Activated naive CD4-positive, alpha-beta T cell treated with anti-CD3 and anti-CD28 coated beads, Interleukin-2, amount 50 U/mL, for 24 hours (primary cell): ENCODE data around the gene MAST4.

Experiments used
- H3K27ac Mint-ChIP-seq: one replicate; pipeline ENCODE4 v1.8.0; 2021; ENCODE audit warnings: mild to moderate bottlenecking, mixed read lengths
- H3K27me3 Mint-ChIP-seq: one replicate; pipeline ENCODE4 v1.8.0; 2021; ENCODE audit warnings: mixed read lengths
- H3K36me3 Mint-ChIP-seq: one replicate; pipeline ENCODE4 v1.8.0; 2021; ENCODE audit warnings: mixed read lengths
- H3K4me1 Mint-ChIP-seq: one replicate; pipeline ENCODE4 v1.8.0; 2021; ENCODE audit warnings: mixed read lengths
- H3K4me3 Mint-ChIP-seq: one replicate; pipeline ENCODE4 v1.8.0; 2021; ENCODE audit warnings: mild to moderate bottlenecking, mixed read lengths
- H3K9me3 Mint-ChIP-seq: one replicate; pipeline ENCODE4 v1.8.0; 2021; ENCODE audit warnings: mixed read lengths

The MAST4 gene

DNA sequence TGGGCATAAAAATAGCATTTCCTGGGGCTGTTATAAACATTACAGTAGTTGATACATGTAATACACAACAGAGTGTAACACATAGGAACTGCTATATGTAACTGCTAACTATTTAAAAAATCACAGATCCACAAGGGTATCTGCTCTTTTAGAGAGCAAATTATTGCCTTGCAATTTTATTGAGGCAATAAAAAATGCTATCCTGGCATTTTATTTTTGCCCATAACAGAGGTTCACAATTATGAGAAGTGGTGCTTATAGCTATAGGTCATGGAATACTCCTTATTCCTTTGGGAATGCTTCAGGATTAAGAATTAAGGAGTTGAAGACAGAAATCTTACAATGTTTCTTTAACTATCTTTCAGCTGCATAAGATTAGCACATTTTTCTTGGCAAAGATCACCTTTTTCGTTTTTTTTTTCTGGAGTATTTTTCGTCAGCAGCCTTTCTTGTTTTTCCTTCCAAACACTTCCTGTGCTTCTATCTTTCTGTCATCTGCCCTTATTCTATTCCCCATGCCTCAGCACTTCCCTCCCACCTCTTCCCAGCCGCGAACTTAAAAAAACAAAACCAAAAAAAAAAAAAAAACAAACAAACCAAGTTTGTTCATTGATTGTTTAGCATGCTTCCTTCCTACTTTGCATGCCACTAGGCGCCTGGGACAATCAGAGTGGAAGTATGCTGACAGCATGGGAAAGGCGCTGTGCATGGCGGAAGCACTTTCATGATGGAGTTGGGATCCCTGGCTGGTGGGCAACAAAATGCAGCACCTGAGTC is 264.2 kb downstream of the MAST4 start:
- no peak overlapping the region for H3K27ac Mint-ChIP-seq
- no peak overlapping the region for H3K4me3 Mint-ChIP-seq
- peaks cover 18% of the 10 kb centered on the region for H3K27me3 Mint-ChIP-seq
- no peaks in the 10 kb centered on the region for H3K4me1 Mint-ChIP-seq
- H3K36me3 Mint-ChIP-seq: no peaks in the 10 kb centered on the region
- no peaks in the 10 kb centered on the region for H3K9me3 Mint-ChIP-seq

DNA sequence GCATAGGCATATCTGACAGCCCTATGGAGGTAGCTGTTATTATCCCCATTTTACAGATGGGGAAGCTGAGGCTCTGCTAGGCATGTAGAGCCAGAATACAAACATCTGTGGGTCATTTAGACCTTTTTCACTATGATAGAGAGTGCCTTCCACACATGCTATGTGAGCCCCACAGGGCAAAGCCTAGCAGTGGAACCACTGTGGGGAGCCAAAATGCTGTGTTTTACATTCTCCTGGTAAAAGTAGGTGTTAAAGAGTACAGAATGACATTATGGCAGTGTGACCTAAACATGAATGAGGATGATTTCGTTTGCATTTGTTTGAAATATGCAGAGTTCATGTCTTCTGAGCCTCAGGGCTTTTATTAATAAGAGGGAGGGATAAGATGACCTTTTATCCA is 265.2 kb downstream of the MAST4 start:
- H3K27me3 Mint-ChIP-seq: peaks cover 20% of the 10 kb centered on the region
- no peak overlapping the region for H3K27ac Mint-ChIP-seq
- H3K9me3 Mint-ChIP-seq: no peaks in the 10 kb centered on the region
- no peak overlapping the region for H3K4me3 Mint-ChIP-seq
- H3K36me3 Mint-ChIP-seq: no peaks in the 10 kb centered on the region
- no peaks in the 10 kb centered on the region for H3K4me1 Mint-ChIP-seq

DNA sequence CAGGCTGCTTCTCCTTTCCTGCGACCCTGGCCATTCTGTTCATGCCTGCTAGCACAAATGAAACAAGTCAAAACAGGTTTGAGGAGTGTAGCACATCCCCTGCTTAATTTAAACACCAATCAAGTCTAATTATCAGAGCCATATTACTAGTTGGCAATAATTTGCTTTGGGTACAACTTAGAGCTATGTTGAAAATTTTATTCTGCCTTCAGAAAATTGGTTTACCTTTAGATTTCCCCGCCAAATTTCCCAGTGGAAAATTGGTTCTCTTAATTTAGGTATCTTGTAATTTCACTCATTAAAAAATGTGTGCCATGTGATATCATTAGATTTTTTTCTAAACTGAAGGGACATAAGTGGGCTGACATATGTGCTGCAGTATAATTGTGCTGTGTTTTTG is 265.8 kb downstream of the MAST4 start:
- no peak overlapping the region for H3K4me3 Mint-ChIP-seq
- no peaks in the 10 kb centered on the region for H3K36me3 Mint-ChIP-seq
- H3K9me3 Mint-ChIP-seq: no peaks in the 10 kb centered on the region
- no peaks in the 10 kb centered on the region for H3K4me1 Mint-ChIP-seq
- H3K27me3 Mint-ChIP-seq: peaks cover 20% of the 10 kb centered on the region
- no peak overlapping the region for H3K27ac Mint-ChIP-seq

DNA sequence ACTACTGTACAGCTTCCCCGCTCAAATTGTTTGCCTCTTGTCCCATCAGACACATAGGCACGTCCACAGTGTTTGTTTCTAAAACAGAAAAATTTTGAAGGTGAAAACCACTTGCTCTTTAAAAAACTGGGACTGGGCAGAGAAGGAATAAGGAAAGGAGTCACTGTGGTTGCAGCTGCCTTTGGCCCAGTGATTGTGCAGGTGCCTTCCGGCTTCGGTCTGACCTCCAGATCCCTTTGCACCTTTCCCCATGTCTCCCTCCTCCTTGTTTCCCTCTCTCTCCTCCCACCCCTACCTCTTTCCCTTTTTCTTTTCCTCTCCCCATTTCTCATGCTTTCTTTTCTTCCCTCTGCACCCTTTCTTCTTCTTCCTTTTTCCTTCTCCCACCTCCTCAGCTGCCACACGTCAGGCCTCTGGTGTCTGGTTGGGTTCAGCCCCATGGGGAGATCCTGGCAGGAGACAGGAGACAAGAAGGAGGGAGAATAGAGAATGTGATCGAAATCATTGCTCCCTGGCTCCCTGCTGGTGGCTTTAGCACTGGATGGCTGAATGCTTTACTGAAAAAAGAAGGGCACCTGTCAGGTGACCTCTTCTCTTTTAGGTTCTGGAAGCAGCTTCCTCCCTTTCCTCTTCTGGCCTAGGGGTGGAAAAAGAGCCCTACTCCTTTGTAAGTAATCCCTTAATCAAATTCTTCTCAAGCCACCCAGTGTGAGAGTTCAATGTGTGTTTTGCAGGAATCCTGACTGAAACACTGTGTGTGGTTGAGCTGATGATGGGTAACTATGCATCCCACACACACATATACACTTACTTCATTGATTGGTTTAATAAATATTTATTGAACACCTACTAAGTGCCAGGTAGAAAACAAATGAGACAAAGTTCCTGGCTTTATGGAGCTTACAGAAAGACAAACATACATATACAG is 267.3 kb downstream of the MAST4 start:
- Mint-ChIP-seq H3K9me3 (no peaks in the 10 kb centered on the region), H3K4me3 (no peak overlapping the region), H3K27ac (no peak overlapping the region), H3K36me3 (no peaks in the 10 kb centered on the region), H3K27me3 (peaks cover 18% of the 10 kb centered on the region), H3K4me1 (no peaks in the 10 kb centered on the region)

DNA sequence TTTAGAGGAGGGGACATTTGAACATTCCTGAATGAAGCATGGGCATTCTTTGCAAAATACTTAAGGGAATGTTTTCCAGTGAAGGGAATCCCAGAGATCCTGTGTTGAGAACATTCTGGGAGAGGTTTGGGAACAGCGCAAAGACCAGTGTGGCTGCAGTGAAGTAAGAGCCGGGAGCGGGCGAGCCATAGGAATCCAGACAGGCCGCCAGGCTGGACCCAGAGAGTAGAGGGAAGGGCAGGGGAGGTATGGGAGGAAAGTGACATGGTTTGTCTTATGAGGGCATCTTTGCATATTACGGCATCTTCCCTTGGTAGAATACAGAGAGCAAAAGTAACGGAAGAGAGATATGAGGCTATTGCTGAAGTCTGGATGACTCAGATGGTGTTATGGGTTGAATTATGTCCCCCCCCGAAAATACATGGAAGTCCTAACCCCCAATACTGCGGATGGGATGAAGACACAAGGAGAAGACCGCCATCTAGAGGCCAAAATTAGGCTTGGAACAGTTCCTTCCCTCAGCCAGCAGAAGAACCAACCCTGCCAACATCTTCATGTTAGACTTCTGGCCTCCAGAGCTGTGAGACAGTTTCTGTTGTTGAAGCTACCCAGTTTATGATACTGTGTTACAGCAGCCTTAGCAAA is 268.2 kb downstream of the MAST4 start:
- Mint-ChIP-seq H3K27ac (peak overlapping the region; percentile 35), H3K4me1 (no peaks in the 10 kb centered on the region), H3K9me3 (no peaks in the 10 kb centered on the region), H3K27me3 (peaks cover 18% of the 10 kb centered on the region), H3K4me3 (no peak overlapping the region), H3K36me3 (no peaks in the 10 kb centered on the region)

DNA sequence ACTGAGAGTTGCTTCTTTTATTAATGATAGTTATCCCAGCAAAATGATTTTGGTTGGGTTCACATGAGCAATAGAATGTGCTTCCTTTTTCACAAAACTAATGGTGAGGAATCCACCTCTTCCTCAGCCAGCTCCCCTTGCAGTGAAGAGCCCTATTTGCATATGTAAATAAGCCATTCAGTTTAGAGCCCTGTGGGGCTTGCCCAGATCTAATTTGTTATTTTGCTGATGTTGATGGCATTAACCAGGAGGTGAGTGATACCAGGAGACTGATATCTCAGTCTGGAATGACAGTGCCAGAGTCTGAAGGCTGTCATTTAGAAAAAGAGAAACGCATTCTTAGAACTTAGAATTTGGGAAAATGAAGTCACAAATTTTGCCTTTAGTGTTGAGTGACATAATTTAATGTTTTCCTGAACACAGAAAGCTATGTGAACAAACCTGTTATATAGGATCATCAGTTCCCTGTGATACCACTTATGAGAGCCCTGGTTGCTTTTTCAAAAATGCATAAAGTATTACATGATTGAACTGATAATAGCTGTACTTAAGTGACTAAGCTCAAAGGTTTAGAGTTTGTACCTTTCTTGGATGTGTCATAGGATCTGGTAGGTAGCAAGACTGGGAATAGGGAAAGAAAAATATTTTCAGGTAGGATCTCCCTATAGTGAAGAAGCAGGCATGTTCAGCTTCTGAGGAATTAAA is 271.6 kb downstream of the MAST4 start:
- no peaks in the 10 kb centered on the region for H3K36me3 Mint-ChIP-seq
- H3K9me3 Mint-ChIP-seq: no peaks in the 10 kb centered on the region
- H3K4me1 Mint-ChIP-seq: no peaks in the 10 kb centered on the region
- H3K27ac Mint-ChIP-seq: no peak overlapping the region
- H3K27me3 Mint-ChIP-seq: peaks cover 10% of the 10 kb centered on the region
- H3K4me3 Mint-ChIP-seq: no peak overlapping the region

DNA sequence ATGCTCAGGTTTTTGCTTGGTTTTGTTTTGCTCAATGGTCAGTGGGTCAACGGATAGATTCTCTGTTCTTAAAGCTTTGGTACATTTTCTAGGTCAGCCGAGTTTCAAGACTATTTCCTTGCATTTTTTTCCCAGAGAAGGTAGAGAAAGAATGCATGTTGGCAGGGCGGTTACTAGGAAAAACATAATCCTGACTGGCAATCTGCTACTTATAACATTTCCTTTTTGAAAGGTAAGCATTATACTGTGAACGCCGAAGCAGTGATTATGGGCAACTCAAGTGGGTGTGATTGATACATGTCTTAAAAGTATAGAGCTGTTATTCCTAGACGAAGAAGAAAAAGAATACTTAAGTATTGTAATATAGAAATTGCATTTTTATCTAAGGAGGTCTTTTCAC is 273.2 kb downstream of the MAST4 start:
- H3K36me3 Mint-ChIP-seq: no peaks in the 10 kb centered on the region
- H3K9me3 Mint-ChIP-seq: no peaks in the 10 kb centered on the region
- H3K4me3 Mint-ChIP-seq: no peak overlapping the region
- H3K27ac Mint-ChIP-seq: no peak overlapping the region
- H3K27me3 Mint-ChIP-seq: peaks cover 3% of the 10 kb centered on the region
- H3K4me1 Mint-ChIP-seq: no peaks in the 10 kb centered on the region

DNA sequence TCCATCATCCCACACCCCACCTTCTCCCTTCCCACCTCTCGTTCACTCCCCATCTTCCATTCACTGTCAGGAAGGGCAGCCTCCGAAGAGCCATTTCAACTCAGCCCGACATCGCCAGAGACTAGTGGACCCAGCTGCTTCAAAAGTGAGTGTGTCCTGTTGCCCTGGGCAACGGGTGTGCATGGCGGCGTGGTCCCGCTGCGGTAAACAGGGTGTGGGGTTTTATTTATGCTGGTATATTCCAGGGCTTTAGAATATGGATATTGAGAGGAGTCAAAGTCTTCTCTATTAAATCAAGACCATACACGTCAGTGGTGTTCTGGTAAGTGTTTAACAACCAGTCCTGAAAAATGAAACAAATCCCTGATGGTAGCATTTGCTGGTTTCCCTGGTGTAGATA is 274.5 kb downstream of the MAST4 start:
- Mint-ChIP-seq H3K4me3 (no peak overlapping the region), H3K9me3 (no peaks in the 10 kb centered on the region), H3K36me3 (no peaks in the 10 kb centered on the region), H3K27ac (no peak overlapping the region), H3K27me3 (peaks cover 2% of the 10 kb centered on the region), H3K4me1 (no peaks in the 10 kb centered on the region)

DNA sequence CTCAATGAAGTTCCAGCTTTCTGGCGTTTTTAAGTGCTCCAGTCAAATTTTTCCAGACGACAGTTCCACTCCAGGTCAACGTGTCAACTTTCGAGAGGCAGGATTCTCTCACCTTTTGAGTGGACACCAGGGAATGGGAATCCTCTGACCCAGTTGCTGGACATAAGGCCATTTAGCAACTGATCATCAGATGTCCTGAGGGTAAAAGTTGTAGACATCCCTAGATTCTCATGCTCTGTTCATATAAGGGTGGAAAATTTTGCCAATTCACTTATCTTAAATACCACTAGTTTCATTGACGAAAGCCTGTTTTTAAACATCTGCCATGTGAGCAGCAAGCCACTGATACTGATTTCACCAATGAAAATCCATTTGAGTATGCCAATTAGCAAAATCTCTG is 275.5 kb downstream of the MAST4 start:
- no peaks in the 10 kb centered on the region for H3K4me1 Mint-ChIP-seq
- no peak overlapping the region for H3K4me3 Mint-ChIP-seq
- H3K27ac Mint-ChIP-seq: no peak overlapping the region
- no peaks in the 10 kb centered on the region for H3K9me3 Mint-ChIP-seq
- no peaks in the 10 kb centered on the region for H3K27me3 Mint-ChIP-seq
- H3K36me3 Mint-ChIP-seq: no peaks in the 10 kb centered on the region

DNA sequence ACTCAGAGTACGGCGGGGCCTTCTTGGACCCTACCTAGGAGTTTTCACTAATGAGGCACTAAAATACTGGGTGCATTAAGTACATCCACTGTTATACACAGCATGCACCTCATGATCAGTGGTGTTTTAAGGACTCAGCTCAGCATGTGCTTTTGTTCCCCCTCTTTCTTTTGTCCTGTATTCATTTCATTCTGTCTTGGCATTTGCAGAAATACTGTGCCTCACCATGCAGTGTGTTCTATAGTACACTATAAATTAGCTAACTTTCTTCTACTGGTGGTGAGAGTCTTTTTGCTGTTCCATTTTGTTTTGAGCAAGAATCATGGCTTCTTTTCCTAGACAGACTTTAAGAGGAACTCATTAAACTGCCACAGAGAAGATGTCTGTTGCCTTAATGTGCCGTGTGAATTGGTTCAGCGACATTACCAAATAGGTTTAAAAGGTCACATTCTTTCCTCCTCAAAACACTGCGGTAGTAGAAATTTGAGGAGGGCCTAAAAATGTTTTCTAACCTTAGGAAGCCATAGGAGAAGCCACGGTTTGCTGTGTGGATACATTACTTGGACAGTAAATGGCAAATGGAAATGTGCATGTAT is 276.6 kb downstream of the MAST4 start:
- Mint-ChIP-seq H3K4me3 (no peak overlapping the region), H3K4me1 (no peaks in the 10 kb centered on the region), H3K27me3 (no peaks in the 10 kb centered on the region), H3K9me3 (no peaks in the 10 kb centered on the region), H3K36me3 (no peaks in the 10 kb centered on the region), H3K27ac (no peak overlapping the region)

DNA sequence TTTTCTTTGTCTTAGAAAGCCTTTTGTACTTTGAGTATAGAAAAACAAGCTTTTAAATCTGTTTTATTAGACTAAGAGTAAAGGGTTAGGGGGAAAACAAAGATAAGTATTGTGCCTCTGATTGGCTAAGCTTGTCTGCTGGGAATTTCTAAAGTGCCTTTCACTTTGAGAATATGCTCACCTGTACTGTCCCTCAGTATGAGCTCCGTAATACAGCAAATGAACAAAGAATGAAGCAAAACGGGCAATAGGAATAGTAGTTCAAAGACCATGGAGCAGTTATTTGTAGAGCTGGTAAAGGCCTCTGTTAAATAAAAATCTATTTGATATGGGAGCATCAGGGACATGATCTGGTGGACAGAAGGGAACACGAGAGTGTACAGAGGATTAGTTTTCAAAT is 277.8 kb downstream of the MAST4 start:
- no peaks in the 10 kb centered on the region for H3K27me3 Mint-ChIP-seq
- no peaks in the 10 kb centered on the region for H3K4me1 Mint-ChIP-seq
- no peak overlapping the region for H3K27ac Mint-ChIP-seq
- no peak overlapping the region for H3K4me3 Mint-ChIP-seq
- no peaks in the 10 kb centered on the region for H3K36me3 Mint-ChIP-seq
- no peaks in the 10 kb centered on the region for H3K9me3 Mint-ChIP-seq

DNA sequence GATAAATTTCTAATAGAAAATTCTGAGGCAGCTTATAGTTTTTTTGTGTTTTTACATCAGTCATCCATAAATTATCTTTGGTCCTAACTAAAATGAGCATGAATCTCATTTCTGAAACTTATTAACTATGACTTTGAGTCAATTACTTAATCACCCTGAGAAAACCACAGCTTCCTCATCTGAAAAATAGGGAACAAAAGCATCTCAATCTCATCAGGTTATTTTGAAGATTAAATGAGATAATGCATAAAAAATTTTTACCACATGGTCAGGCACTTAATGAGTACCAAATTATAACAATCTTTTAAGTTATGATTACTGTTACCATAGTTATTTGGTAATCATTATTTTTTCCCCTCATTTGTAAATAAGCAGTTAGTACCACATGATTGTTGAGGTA is 279.1 kb downstream of the MAST4 start:
- H3K36me3 Mint-ChIP-seq: no peaks in the 10 kb centered on the region
- no peak overlapping the region for H3K4me3 Mint-ChIP-seq
- no peaks in the 10 kb centered on the region for H3K9me3 Mint-ChIP-seq
- H3K4me1 Mint-ChIP-seq: no peaks in the 10 kb centered on the region
- H3K27me3 Mint-ChIP-seq: no peaks in the 10 kb centered on the region
- no peak overlapping the region for H3K27ac Mint-ChIP-seq

DNA sequence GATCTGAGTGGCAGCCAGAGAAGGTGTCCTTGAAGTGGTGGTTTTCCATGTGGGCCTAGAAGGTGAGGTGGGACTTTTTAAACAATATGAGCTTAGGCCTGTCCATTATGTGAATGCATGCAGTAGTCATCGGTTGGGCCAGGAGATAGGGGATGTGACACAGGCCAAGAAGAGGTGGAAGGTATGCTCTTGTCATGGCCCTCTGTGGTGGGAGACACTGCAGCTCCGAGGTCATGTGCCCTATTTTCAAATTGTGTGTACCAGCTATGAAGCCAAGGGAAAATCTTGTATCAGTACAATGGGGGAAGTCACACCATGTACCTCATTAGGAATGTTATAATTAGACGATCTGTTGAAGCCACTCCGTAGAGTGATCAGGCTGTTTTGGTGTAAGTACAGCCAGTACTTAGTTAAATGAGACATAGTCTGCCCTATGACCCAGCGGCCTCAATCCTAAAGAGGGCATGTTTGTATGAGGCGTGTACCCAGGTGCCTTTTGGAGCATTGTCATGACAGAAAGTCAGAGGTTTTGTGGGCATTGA is 280.1 kb downstream of the MAST4 start:
- Mint-ChIP-seq H3K36me3 (no peaks in the 10 kb centered on the region), H3K27ac (no peak overlapping the region), H3K4me3 (no peak overlapping the region), H3K4me1 (no peaks in the 10 kb centered on the region), H3K9me3 (no peaks in the 10 kb centered on the region), H3K27me3 (no peaks in the 10 kb centered on the region)

DNA sequence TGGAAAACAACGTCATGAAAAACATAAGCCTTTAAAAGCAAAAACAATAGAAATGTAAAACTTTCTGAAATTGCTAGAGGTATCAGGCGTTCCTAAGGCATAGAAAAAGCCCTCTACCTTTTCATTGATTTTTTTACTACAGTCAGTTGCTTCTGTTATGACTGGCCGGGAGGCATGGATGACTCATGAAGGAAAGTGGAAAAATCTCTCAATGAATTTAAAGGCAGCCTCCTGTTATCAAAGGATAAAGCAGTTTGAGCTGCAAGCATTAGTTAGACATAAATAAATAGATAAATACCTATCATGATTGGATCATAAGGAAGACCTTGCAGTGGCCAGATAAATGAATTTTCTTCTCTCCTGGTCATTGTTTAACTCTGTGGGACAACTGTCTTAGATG is 281.6 kb downstream of the MAST4 start:
- H3K27ac Mint-ChIP-seq: no peak overlapping the region
- H3K27me3 Mint-ChIP-seq: no peaks in the 10 kb centered on the region
- no peaks in the 10 kb centered on the region for H3K36me3 Mint-ChIP-seq
- H3K4me1 Mint-ChIP-seq: no peaks in the 10 kb centered on the region
- no peak overlapping the region for H3K4me3 Mint-ChIP-seq
- no peaks in the 10 kb centered on the region for H3K9me3 Mint-ChIP-seq

DNA sequence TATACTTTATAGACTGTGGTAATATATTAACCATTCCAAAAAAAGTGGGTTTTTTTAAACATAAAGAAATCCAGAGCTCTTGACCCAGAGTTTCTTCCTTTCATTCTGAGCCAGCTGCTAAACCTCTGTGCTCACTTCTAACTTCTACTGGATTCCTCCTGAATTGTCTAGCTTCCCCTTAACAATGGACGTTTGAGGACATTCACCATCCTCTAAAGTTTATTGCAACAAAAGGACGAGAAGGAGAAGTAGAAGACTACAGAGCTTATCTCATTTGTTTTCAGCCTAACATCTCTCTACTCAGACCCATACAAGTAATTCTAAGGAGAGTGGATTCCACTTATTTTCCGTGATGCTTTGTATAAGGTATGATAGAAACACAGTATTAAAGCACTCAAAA is 284.2 kb downstream of the MAST4 start:
- no peak overlapping the region for H3K27ac Mint-ChIP-seq
- H3K4me3 Mint-ChIP-seq: no peak overlapping the region
- no peaks in the 10 kb centered on the region for H3K9me3 Mint-ChIP-seq
- H3K27me3 Mint-ChIP-seq: no peaks in the 10 kb centered on the region
- no peaks in the 10 kb centered on the region for H3K4me1 Mint-ChIP-seq
- no peaks in the 10 kb centered on the region for H3K36me3 Mint-ChIP-seq
